ENCODE data around the gene COPS6.

COPS6 gene

GRCh38 chr7:100111914-100112313, 23.1 kb downstream of the COPS6 start:
- DNase-seq (ENCODE audit: extremely low read depth, low read depth) = no peak
- no peak for TF ChIP-seq CTCF (IDR thresholded peaks at IDR 0.05; ENCODE audit: low read depth, low read length)

- no peak for TF ChIP-seq CTCF (IDR thresholded peaks at IDR 0.05; ENCODE audit: low read depth, low read length)
- no peak for DNase-seq (ENCODE audit: extremely low read depth, low read depth)
Observed at GRCh38 chr7:100115026-100115425, 26.3 kb downstream of the COPS6 start.

GRCh38 chr7:100118388-100119071, 29.8 kb downstream of the COPS6 start:
- DNase-seq (ENCODE audit: extremely low read depth, low read depth) = no peak
- no peak for TF ChIP-seq CTCF (IDR thresholded peaks at IDR 0.05; ENCODE audit: low read depth, low read length)

GRCh38 chr7:100119072-100119969, 30.6 kb downstream of the COPS6 start, which contains the start of the genes CNPY4 and TAF6:
CNPY4 (plus strand) TSS chr7:100119634; CDS start chr7:100119745, 111 bp downstream.
TAF6 (minus strand) TSS chr7:100119358; CDS start chr7:100114209, 5,149 bp downstream.
- no peak for TF ChIP-seq CTCF (IDR thresholded peaks at IDR 0.05; ENCODE audit: low read depth, low read length)
- peak; percentile 90 for DNase-seq (ENCODE audit: extremely low read depth, low read depth)

DNA sequence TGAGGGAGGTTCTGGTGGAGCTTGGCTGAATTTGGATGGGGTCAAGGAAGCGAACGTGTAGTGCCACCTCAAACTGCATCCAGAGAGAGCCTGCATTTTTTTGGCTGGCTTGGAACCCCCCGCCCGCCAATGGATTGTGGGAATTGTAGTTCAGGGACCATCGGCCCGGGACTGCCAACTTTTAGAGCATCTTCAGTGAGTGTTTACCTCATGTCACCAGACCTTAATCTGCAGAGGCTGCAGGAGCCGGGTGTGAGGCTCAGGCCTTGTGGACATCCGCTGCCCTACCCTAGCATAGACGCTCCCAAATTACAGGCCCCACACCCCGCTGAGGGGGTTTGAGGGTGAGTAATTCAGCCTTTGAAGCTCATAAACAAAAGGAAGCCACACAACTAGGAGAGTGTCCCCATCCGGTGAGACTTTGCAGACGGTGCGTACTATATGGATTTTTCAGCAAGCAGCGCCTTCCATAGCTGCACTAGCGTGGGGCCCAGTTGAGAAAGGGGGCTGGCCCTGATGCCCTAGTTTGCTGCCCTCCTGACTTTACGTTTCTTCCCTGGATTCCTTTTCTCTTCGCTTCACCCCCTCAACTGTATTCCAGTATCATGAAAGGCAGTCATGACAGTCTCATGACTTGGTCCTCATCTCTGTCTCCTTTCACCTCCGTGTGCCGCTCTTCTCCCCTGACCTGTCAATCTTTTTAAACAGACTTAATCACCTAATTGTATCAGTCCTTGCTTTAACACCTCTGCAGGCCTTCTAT, 31.4 kb downstream of the COPS6 start:
- no peak for TF ChIP-seq CTCF (IDR thresholded peaks at IDR 0.05; ENCODE audit: low read depth, low read length)
- peak; percentile 16 for DNase-seq (ENCODE audit: extremely low read depth, low read depth)

DNA sequence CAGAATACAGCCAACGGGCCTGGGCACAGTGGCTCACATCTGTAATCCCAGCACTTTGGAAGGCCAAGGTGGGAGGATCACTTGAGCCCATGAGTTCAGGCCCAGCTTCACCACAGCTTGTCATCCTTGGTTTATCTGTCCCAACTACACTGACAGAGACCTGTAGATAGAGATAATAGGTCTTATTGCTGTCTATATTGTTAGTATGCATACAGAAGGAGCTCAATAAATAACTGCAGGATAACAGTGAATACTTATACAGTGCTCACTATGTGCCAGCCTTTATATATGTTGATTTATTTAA, 31.9 kb downstream of the COPS6 start:
- TF ChIP-seq CTCF (IDR thresholded peaks at IDR 0.05; ENCODE audit: low read depth, low read length) = no peak
- no peak for DNase-seq (ENCODE audit: extremely low read depth, low read depth)
